Inflammatory macrophage treated with lipopolysaccharide for 1 hour (primary cell): ENCODE data around the gene CRYGA.

Experiments
- DNase-seq, 2 donors: peaks; one replicate each; pipeline ENCODE4 v3.0.0-alpha.2; 2020 to 2022

CRYGA gene

DNA sequence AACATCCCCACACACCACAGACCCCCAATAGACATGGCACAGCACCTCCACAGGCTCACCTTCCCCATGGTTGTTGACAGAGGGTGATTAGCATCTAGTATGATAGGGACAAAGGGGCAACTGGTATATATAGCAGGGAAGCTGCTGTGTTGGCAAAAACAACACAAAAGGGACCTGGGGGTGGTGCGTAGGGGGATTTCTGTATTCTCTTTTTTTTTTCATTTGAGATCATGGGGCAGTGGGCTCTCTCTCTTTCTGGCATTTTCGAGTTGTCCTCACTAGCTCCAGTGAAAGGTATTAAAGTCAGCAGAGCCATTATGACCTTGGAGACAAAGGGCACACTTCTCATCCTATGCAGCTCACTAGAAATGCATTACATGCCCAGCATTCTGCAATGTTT, at the start of gene CRYGA:
Gene CRYGA (minus strand): TSS at position 101 of the 400 bp plus-strand sequence. CDS start 33 bp downstream, at position 68.
- no peak for DNase-seq

DNA sequence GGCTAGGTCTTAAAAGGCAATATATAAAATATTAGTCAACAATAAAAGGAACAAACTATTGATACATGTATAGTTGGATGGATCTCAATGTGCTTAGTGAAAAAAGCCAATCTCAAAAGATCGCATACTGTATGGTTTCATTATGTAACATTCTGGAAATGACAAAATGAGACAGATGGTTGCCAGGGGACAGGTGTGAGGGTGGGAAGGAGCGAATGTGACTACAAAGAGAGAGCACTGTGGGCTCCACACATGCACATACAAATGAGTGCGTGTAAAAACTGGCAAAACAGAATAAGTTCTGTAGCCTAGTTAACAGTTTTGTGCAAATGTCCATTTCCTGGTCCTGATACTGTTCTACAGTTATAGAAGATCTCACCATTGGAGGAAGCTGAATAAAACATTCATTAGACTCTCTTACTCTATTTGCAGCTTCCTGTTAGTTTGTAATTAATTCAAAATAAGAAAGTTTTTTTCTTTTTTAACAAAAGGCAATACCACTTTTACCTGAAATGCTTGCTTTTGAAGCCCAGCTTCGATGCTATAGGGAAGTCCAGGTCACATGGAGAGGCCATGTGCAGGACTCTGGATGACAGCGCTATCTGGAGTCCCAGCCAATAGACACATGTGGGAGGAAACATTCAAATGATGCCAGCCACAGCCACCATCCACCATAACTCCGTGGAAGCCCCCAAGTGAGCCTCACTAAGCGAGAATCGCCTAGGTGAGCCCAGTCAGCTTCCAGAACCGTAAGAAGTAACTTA, 47.5 kb upstream of the CRYGA start:
- DNase-seq = no peak

- no peak for DNase-seq
Observed at GRCh38 chr2:208208335-208209085, 45.1 kb upstream of the CRYGA start.

DNA sequence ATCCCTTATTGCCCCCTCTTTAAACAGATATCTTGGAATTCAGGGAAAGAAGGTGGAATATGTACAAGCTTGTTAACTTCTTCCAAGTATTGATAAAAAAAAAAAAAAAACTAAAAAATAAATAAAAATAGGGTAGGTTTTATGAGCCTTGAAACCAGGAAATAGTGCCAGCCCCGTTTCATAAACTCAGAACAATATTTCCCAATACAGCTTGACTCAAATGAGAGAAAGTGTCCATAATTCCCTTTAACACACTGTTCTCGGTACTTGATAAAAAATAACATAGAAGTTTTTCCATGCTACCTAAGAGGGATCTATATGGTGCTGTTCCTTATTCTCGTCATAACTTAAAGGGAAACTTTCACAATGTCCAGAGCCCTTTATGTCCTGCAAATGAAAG, 44.4 kb upstream of the CRYGA start:
- DNase-seq = peak in 1 of 2 donors; percentile 20

GRCh38 chr2:208204166-208204565, 40.8 kb upstream of the CRYGA start:
- DNase-seq = no peak

GRCh38 chr2:208195531-208195930, 32.1 kb upstream of the CRYGA start:
- DNase-seq = no peak

DNA sequence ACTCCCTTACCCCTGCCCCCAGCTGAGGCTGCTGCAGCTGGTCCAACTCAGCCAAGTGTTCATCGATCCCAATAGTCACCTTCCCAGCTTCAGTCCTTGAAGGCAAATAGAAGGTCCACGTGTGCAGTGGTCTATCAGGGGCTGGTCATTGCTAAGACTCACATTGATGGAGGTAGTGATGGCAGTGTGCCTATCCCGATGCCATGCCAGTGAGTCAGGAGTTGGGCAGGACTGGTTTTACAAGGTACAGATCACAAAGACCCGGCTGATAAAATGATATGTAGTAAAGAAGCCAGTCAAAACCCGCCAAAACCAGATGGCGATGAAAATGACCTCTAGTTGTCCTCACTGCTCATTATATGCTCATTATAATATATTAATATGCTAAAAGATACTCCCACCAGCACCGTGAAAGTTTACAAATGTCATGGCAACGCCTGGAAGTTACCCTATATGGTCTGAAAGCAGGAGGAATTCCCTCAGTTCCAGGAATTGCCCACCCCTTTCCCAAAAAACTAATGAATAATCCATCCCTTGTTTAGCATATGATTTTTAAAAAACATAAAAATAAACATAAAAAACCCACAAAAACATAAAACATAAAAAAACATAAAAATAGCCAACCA, 29.3 kb upstream of the CRYGA start:
- DNase-seq = no peak

- DNase-seq = no peak
Observed at GRCh38 chr2:208189810-208190503, 26.6 kb upstream of the CRYGA start, which contains the start of gene C2orf80. TSS of gene C2orf80 (minus strand) at chr2:208190030. CDS start at chr2:208186986, 3,044 bp downstream.

DNA sequence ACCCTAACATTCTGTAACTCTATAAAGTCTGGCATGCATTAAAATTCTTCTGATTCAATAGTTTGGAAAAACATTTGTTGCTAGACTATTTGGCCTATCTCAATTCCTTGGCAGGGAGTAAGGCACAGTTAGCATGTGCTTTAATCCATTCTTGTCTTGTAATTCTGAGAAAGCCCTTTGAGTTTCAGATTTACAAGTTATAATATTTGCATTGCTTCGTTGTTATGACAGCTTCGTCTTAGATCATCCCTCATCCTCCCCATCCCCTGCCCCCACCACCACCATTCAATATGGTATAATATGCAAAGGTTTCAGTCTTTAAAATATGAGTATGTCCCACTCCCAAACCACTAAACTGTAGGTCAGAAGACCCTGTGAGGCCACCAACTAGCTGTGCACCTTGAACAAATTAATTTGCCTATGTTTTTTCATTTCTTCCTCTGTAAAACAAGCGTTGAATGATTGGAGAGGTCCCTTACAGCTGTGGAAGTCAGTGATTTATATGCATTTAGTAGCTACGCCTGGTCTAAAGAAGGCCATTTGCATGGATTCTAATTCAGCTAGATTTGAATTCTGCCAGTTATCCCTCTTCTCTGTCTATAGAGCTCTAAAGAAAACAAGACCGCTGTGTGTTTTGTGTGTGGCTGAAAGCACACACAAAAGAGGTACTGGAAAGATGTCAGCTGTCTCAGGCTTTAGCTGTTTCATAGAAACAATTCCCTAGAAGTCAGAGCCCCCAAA, 25.9 kb upstream of the CRYGA start:
- no peak for DNase-seq

GRCh38 chr2:208186893-208187292, 23.5 kb upstream of the CRYGA start:
- no peak for DNase-seq

- DNase-seq = no peak
Observed at GRCh38 chr2:208186465-208186864, 23.1 kb upstream of the CRYGA start.

- DNase-seq = peak in 1 of 2 donors; percentile 12
Observed at GRCh38 chr2:208183972-208184705, 20.8 kb upstream of the CRYGA start.

DNA sequence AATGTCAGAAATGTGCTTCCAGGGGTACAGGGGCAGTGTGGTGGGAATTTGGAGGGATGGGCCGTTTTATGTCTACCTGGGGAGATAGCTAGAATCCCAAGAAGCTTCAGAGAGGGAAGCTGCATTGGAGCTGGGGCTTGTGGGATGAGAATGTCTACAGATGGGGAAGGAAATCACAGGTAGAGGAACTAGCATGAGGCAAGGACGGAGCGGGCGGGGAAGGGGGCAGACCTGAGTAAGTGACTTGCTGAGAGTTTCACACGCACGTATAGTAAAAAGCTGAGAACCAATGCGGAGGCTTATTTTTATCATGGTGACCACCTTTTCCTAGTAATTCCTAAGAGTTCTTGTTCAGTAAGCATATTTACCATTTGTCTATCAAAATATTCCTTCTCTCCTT, 20.1 kb upstream of the CRYGA start:
- no peak for DNase-seq

GRCh38 chr2:208182835-208183234, 19.4 kb upstream of the CRYGA start:
- no peak for DNase-seq

GRCh38 chr2:208179028-208179609, 15.7 kb upstream of the CRYGA start:
- DNase-seq = no peak

GRCh38 chr2:208175840-208176153, 12.4 kb upstream of the CRYGA start:
- no peak for DNase-seq

DNA sequence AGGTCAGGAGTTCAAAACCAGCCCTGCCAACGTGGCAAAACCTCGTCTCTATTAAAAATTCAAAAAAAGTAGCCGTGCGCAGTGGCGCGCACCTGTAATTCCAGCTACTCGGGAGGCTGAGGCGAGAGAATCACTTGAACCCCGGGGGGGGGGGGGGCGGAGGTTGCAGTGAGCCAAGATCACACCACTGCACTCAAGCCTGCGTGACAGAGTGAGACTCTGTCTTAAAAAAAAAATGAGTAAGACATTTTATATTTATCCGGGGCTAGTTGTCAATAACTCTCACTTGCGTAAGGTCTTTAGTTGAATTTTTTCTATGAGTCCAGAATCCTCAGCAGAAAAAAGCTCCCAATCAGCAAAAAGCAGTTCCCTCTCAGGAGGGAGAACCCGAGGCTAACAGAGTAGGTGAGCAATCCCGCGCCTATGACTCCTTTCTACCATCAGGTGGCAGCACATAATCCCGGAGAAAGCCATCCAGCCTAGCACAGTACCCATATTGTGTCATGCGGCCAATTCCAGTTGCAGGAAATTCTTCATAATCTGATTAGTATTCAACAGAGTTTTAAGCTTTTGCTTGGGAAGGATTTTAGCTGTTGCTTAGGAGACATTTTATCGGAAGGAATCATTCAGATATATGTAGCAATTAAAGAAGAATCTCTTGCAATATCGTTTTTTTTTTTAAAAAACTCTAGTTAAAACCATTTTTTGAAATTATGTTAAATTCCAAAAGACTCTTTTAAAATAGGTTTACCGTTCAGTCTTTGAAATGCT, 11.9 kb upstream of the CRYGA start:
- DNase-seq = peak; percentile 83 to 95

DNA sequence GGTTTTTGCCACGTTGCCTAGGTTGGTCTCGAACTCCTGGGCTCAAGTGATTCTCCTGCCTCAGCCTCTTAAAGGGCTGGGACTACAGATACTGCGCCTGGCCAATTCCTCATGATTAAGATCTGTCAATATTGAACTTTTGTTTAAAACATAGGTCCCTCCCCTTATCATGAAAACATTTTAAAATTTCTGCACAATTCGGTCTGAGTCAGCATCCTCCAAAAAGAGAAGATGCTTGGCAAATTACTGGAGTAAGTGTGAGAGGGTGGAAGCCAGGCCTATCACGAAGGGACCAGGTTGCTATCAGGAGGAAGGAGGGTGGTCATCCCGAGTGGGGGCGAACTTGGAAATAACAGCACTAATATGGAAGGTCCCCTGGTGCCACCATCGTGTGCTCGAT, 10.8 kb upstream of the CRYGA start:
- no peak for DNase-seq

DNA sequence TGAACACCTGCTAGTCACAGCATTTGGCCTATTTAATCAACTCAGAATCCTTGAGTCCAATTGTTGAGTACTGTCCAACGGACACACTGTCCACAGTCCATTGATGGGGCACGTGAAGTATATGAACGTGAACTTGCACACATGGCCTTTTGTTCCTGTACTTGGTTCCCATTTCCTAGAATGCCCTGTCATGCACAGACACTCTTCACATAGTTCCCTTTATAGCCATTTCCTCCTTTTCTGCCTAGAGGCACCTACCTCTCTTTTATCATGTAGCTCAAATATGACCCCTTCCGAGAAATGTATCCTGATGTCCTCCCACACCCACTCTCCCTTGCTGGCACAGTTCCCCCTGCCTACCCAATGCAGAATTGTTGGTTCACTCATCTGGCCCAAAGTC, 8.7 kb upstream of the CRYGA start:
- peak; percentile 72 to 74 for DNase-seq

GRCh38 chr2:208164951-208165755, 1.8 kb upstream of the CRYGA start:
- no peak for DNase-seq
